Endothelial cell of umbilical vein (primary cell): ENCODE measurements around the gene BID.

Experiments
- POLR2A ChIP-seq: IDR thresholded peaks from 2 replicates; pipeline ENCODE4 v1.6.1; 2012; ENCODE audit warnings: low read depth, mild to moderate bottlenecking, control low read depth, low read length
- TF ChIP-seq, protein P1 (sequence below), 2 donors: IDR thresholded peaks; 1 replicate in 1 of 2; 2 replicates in 1 of 2; pipeline ENCODE4 v1.5.1; 2011; ENCODE audit warnings: low read length in 2 of 2, mild to moderate bottlenecking in 2 of 2, moderate library complexity in 2 of 2, control low read depth in 1 of 2, inconsistent platforms in 1 of 2, low read depth in 1 of 2; ENCODE audit not compliant: insufficient read depth in 1 of 2; ENCODE audit errors: extremely low read depth in 1 of 2

- TF ChIP-seq, protein P1, sequence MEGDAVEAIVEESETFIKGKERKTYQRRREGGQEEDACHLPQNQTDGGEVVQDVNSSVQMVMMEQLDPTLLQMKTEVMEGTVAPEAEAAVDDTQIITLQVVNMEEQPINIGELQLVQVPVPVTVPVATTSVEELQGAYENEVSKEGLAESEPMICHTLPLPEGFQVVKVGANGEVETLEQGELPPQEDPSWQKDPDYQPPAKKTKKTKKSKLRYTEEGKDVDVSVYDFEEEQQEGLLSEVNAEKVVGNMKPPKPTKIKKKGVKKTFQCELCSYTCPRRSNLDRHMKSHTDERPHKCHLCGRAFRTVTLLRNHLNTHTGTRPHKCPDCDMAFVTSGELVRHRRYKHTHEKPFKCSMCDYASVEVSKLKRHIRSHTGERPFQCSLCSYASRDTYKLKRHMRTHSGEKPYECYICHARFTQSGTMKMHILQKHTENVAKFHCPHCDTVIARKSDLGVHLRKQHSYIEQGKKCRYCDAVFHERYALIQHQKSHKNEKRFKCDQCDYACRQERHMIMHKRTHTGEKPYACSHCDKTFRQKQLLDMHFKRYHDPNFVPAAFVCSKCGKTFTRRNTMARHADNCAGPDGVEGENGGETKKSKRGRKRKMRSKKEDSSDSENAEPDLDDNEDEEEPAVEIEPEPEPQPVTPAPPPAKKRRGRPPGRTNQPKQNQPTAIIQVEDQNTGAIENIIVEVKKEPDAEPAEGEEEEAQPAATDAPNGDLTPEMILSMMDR (IDR thresholded peaks at IDR 0.05; ENCODE audit: extremely low read depth in 1 of 2, insufficient read depth in 1 of 2, low read depth in 1 of 2, low read length in 2 of 2): no peak
- no peak for TF ChIP-seq POLR2A
Measured at GRCh38 chr22:17741866-17742526, 32.3 kb downstream of the BID start.
